Measurements from ENCODE around the gene ANKRD1. TPM values are rescaled to one million over a fixed set of nuclear protein-coding genes. Genes with fewer than 3 reads are reported as not detected.

The ANKRD1 gene
- polyA plus RNA-seq, 10 donors, result 14.5 to 445 (median 60.5) TPM

DNA sequence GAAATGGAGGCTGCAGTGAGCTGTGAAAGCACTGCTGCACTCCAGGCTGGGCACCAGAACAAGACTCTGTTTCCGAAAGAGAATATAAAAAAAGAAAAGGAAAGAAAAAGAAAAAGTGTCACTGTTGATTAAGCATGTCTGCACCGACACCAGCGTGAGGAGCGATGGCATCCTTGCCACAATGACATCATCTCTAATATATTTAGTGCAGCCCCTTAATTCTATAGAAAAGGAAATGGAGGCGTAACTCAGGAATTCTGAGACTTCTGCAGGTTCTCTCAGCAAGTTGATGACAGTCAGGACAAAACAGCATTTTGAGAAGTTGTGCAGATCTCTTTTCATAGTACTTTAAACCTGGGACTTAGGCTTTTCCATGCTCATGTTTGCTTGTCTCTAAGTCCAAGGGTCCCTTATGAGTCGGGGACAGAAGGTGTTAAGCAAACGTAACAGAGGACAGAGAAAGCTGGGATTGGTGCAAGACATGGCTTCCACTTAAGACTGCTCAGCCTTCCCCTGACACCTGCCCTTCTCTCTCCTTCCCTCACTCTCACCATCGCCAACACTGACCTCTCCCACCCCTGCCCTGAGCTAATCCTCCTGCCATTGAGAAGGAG, 16.9 kb upstream of the ANKRD1 start:
- DNase-seq, result no peak

DNA sequence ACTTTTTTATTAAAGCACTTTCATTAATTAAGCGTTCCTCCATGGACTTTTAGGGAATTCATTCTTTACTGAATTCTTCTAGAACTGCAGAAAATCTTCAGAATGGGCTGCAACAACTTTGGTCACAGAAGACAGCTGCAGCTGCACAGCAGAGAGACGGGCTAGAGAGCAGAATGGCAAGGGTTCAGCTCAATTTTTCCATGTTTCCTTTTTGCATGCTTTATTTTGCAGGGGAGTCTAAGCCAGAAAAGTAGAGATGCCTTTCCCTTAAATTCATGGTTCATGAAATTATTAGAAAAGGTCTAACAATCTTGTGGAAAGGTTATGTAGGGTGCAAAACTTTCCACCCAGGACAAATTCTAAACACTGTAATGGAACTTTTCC, 15.4 kb upstream of the ANKRD1 start:
- no peak for DNase-seq

DNA sequence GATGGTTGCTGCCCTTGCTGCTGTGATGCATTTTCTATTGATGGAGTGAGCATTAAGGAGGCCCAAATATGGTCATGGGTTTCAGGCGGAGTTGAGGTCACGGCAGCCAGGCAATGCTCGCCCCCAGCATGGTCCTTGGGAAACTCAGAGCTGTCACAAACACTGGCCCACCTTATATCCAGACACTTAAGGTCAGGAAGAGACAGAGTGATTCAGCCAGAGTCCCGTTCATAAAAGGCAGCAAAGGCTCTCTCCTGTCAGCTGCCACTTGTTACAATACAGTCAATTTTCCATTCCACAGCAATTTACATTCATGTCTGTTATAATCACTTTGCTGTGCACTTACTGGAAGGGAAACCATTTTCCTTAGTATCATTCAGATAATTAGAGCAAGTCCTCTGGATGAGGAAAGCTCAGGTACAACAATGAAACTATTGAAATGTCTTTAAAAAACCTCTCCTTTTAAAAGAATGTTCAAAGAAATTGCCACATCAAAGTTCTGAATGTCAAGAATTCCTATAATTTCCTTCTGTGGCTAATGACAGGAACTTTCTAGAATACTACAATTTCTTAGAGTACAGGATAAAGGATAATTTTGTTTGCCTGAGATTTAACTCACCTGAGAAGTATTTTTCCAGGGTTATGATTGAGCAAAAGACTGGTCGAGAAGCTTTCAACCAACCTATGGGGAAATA, 14.8 kb upstream of the ANKRD1 start:
- no peak for DNase-seq

DNA sequence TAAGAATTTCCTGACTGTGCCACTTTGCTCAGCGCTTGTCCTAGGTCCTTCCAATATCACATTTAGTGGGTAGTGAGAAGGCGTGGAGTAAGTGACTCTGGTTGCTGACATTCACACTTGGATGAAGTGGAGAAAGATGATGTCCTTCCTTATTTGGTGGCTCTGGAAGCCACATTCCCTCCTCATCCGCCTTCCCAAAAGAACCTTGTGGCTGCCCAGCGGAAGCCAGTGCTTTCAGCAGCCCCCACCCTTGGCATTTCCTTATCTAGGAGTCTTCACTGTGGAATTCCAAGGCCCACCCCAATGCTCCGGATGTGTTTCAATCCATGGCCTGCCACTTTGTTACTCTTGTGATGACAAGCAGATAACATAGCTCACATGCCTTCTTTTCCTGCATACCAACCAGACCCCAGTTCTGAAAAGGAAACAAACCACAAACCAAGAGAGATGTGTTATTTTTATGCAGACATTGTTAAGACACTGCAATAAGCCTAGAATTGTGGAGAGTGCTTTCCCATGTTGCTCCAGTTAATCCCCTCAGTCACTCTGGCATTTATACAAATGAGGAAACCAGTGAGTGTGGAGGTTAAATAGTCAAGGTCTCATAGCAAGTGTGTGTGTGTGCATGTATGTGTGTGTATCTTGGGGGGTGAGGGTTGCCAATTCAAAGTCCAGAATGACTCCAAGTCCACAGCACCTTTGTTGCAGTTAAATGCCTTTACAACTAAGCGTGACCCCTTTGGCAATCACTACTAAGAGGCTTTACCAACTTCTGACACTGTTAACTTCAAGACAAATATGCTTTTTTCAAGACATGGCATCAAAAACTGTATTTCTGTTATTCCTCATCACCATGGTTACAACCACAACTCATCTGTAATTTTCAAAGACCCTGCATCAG, 10.3 kb upstream of the ANKRD1 start:
- DNase-seq, result peak in 1 of 3 donors; percentile 96

DNA sequence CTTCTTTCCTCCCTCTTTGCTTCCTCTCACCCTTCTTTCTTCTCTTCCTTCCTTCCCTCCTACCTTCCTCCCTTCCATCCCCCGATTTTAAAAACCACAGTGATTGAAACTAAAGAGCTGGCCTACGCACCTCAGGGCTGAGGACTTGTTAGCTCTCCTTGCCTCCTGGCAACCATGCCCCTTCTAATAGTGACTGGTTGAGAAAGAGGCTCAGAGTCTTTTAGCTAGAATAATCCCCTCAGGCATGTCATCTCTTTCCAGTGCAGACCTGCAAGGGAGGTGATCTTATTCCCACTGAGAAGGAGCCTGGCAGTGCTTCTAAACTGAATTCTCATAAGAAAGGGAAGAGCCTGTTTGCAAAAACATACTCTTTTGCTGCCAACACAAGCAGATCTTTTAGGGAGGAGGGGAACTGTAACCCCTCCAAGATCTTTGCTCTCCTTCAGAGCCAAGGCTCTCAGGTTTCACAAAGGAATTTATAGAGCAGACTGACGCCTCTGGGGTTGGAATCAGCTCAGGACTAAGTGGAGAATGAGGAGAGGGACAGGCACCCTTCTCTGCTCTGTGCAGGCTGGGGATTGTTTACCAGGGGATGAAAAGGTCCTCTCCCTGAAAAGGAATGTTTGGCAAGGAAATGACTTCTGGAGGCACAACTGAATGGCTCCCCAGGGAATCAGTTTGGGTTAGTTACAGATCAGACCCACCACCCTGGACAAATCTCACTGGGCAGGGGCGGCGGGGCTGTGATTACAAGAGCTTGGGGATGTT, 9.4 kb upstream of the ANKRD1 start:
- peak; percentile 66 to 88 (median 81) for DNase-seq

DNA sequence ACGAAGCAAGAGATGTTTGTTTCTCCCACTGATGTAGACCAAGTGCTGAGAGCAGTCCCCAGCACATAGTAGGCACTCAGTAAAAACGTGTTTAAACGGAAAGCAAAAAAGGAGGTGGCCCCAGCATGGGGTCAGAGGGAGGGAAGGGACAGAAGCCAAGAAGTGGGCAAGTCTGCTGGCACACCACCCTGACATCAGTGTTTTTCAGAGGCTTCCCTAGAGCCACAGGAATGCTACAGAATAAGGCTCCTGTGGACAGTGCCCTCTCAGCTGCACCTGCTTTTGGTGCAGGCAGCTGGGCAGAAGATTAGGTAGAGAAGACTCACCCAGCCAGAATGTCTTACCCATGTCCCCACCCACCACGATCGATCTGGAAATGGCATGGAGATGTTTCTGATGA, 8.3 kb upstream of the ANKRD1 start:
- no peak for DNase-seq

DNA sequence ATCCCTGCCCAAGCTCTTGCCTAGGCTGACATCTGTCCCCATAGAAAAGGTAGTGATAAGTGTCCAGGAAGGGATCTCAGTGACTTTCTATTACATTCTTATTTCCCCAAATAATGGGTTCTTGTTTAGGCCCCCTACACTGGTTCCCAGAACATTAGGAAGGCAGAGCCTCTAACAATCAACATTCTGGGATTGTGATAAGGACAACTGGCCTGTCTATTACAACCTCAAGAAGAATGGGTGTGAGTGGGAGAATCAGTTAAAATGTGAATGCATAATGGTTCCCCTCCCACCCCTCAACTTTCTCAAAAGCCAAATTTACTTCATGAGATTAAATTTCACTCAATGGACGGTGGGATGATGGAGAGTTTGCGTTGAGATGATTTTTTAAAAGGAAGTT, 6.4 kb upstream of the ANKRD1 start:
- DNase-seq, result no peak

DNA sequence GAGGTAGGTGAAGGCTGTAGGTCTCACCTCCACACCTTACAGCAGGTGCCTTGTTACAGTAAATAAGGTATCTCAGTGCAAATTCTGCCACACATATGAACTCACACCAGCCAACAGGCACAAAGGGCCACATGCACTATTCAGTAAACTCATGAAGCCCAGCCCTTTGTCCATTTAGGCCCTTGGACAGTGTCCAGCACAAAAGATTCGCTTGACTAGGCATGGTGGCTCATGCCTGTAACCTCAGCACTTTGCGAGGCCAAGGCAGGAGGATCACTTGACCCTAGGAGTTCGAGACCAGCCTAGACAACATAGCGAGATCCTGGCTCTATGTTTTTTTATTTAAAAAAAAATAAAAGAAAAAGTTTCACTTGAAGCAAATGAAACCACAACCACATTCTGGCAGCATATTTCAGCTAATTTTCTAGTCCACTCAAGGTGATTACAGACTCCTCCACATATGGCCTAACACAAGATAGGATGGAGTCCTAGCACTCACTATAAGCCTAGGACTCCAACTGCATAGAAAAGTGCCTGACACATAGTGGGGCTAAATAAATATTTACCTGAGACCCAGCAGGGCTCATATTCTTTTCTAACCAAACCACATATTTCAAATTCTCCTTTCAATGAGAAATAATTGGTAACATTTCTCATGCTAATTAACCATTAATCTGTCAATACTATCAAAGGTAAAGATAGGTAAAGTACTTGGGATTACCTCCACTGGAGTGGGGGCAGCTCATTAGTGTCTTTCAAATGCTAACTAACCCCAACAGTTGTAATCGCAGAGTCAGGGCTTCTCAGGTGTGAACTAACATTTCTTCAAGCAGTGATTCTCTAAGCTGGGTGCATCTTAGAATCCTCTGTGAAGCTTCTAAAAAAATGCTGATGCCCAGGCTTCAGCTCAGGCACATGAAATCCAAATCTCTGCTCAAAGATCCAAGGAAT, 4.5 kb upstream of the ANKRD1 start:
- DNase-seq, result no peak

DNA sequence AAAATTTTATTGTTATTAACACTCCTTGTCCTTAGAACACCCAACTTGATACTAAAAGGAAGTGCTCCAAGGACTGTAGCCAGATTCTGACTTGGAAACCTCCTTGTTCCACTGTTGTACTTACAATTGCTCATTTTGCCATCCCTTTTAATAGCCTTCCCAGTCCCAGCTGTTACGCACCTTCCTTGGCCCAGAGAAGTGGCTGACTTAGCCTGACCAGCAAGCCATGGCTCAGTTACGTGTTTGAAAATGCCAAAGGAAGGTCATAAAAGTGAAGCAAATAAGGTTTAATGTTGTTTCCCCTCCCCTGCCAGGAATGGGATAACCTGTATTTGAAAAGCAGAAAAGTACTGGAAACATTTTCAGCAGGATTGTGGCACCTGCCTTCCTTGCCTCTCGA, 3.7 kb upstream of the ANKRD1 start:
- DNase-seq, result no peak

DNA sequence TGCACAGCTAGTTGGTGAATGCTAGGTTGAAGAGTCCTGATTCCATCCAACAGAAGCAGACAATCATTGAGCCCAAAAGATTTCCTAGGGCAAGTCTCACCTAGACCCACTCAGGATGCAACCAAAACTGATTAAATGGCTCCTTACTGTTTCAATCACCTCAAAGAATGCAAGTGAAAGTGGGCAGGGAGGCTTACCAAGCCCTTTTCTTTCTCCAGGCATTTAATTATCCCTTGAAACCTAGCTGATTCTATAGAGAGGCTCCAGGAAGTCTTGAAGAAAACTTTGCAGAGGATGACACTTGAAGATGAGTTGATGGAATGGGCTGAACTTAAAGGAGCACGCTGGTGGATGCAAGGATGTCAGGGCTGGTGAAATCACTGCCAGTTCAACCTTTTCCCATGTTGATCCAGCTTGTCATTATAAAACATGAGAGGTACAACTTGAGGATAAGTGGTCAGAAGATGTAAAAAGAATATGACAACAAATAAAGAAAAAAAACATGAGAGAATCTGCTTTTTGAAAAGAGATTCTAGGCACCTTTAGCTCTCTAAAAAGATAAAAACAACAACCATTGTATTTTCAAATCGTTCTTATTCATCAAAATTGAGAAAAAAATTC, 2.3 kb upstream of the ANKRD1 start:
- no peak for DNase-seq

DNA sequence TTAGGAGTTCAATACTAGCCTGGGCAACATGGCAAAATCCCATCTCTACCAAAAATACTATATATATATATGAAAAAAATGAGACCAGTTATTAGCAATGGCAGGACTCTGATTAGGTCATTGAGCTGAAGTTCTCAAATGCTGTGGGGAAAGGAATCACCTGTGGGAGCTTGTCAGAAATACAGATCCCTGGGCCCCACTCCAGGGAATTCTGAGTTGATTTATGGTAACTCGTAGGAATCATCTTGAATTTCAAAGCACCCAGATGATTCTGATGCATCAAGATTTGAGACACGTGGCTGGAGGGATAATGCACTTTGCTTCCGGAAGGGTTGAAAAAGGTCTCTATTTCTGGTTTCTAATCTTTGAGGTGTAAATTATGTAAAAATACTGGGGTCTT, 1.0 kb upstream of the ANKRD1 start:
- DNase-seq, result no peak

DNA sequence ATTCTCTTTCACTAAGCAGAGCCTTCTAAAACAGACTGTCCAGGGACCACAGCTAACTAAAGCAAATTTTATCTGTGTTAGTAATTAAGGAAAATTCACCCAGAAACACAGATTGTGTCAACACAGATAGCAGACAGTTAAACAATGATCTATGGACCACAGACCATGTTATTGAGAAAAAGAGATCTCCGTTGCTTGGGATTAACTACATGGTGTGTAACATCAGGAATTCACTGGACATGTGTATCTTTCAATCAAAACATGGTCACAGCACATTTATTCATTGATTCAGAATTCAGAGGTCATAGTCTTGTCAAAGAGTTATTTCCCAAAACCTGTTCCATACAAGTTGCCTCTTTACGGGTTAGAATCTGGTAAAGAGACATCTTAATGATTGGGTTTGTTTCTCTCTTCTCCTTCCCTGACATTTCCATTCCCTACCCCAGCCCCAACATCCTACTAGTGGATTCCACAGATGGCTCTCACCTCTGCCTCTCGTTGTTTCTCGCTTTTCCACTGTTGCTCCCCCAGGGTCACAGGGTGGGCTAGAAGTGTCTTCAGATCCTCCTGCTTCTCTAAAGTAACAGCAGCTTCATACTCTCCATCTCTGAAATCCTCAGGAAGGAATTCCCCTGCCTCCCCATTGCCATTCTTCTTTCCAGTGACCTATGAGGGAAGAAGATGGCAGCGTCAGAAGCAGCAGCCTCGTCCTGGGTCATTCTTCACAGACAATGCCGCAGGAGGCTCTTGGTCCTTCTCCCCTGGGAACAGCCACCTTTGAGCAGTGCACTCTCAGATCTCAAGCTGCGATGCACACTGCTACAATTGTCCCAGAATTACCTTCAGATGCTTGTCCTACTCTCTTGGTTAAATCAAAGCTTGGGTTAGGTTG, 958 bp downstream of the ANKRD1 start:
- peak in 1 of 3 donors; percentile 12 for DNase-seq

DNA sequence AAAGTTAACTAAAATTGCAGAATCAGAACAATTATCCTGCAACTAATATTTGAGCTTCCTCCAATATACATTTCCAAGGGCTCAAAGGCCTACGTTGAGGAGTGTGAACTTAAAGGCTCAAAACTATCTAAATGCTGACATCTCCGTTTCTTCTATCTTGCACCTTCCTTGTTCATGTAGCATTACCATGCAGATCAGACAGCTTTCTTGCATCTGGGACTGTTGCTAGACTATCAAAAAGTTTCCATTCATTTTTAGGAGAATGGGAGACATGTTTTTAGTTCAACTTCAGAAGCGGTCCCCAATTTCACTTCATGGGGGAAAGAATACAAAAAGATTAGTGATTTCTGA, 2.9 kb downstream of the ANKRD1 start:
- DNase-seq, result no peak

DNA sequence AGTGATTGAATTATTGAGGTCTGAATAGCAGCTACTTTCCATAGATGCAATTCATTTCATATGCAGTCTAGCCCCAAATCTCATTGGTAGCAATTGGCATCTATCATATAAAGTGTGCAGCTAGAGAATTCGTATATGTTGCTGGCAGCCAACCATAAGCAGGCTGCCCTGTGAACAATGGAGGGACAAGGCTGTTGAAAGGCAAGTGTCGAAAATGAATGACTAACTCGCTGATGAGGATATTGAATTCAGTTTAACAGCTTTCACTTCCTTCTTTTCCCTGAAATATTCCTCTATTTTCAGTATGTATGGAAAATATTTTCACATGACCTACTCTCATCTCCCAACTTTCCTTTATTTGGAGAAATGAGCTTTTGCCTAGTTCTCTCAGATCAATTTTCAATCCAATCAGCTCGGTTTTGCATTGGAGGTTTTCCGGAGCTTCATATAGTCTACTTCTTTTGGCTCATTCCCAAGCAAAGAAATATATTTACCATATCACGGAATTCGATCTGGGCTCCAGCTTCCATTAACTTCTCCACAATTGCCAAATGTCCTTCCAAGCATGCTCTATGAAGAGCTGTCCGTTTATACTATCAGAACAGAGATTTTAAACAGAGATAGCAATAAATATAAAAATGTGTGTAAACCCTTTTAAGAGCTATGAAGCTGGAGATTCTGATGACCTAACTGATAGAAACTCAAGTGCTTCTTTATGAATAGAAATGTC, 3.5 kb downstream of the ANKRD1 start:
- DNase-seq, result peak in 1 of 3 donors; percentile 52

DNA sequence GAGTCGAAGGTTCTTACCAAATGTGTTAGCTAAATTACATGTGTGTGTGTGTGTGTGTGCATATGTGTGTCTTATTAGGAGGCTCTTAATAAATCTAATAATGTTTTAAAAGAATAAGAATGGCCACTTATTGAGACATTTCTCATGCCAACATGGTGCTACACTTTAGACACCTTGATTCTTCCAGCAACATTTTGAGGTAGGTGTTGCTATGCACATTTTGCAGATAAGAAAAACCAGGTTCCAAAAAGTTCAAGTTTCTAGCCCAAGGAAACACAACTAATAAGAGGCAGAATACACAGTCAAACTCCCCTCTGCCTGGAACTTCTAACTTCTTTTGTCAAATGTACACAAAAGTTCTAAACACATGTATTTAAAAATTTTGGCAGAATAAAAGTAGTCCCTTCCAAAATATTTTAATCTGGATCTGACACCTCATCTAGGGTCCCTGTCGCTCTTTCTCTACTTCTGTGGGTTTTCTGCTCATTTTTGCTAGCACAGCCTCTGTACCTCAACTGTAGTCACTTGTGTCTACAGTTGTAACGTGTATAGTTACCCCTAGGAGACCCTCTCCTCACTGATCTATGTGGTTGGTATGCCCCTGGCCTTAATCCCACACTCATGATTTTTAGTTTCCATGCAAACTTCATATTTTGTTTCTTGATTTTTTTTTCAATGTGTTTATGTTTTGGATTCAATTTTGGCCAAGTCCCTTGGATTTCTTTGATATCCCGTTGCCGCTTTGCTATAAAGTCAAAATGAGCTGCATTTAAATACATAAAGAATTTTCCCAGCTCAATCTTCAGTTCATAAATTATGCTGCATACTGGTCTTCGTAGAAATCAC, 4.3 kb downstream of the ANKRD1 start:
- no peak for DNase-seq

DNA sequence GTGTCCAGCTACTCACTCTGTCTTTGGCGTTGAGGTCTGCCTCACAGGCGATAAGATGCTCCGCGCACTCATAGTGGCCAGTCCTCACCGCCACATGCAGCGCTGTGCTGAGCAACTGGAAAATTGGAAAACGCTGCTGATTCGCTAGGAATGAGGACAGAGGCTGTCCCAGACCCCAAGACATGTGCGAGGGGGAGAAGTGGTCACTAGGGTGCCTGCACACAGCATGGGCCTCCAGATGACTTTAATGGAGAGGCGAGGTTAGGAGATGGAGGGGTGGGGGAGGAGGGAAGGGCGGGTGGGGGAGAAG, 5.2 kb downstream of the ANKRD1 start:
- no peak for DNase-seq

DNA sequence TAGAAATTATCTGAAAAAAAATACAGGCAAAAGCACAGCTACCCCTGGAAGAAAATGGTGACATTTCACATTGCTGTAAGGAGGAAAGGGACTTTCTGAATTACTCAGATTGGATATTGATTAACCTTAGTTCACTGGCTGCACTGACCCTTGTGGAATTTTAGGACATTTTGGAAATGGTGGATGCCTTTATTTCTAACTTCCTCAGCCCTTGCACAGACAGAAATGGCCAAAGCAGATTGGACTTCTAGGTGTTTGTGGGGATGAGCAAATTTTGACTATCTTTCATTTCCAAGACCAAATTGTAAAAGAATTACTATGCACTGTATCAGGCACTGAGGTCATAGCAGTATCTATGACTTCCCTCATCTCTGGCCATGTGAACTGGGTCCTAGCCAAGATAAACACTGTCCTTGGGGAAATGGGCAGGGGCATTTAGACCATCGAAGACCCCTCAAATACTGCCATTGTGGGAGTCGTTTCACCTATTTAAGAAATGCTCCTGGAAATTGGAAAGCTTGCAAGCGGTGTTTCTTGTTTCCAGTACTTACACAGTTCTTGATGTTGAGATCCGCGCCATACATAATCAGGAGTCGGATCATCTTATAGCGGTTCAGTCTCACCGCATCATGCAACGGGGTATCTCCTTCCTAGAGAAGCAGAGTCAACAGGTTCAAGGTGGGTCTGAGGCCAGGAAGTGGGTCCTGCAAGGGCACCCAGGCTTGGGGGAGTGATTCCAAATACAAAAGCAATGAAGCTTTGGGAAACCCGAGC, 5.7 kb downstream of the ANKRD1 start:
- DNase-seq, result no peak
